ENCODE measurements around the gene TTF1.

TTF1 gene

GRCh38 chr9:132426639-132427414 is 20.2 kb upstream of the TTF1 start:
- DNase-seq (ENCODE audit: low read depth), result no peak
- TF ChIP-seq CTCF (IDR thresholded peaks at IDR 0.05; ENCODE audit: low read depth, low read length), result no peak
- no peak for TF ChIP-seq POLR2A (IDR thresholded peaks at IDR 0.05; ENCODE audit: extremely low read depth, insufficient read length)
- no peak for TF ChIP-seq MYC (IDR thresholded peaks at IDR 0.05; ENCODE audit: low read depth, low read length)

GRCh38 chr9:132425675-132426062 is 19.0 kb upstream of the TTF1 start:
- TF ChIP-seq POLR2A (IDR thresholded peaks at IDR 0.05; ENCODE audit: extremely low read depth, insufficient read length) (no peak), CTCF (IDR thresholded peaks at IDR 0.05; ENCODE audit: low read depth, low read length) (no peak), MAX (IDR thresholded peaks at IDR 0.05; ENCODE audit: low read depth, low read length) (no peak), MYC (IDR thresholded peaks at IDR 0.05; ENCODE audit: low read depth, low read length) (no peak)
- no peak for DNase-seq (ENCODE audit: low read depth)
- no peak overlapping the region for H3K4me3 ChIP-seq (ENCODE audit: low read depth, low read length)

More at GRCh38 chr9:132426639-132427414, 20.2 kb upstream of the TTF1 start:
- no peak overlapping the region for H3K4me3 ChIP-seq (ENCODE audit: low read depth, low read length)

- DNase-seq (ENCODE audit: low read depth), result no peak
- TF ChIP-seq CTCF (IDR thresholded peaks at IDR 0.05; ENCODE audit: low read depth, low read length) (no peak), POLR2A (IDR thresholded peaks at IDR 0.05; ENCODE audit: extremely low read depth, insufficient read length) (no peak), MAX (IDR thresholded peaks at IDR 0.05; ENCODE audit: low read depth, low read length) (no peak), MYC (IDR thresholded peaks at IDR 0.05; ENCODE audit: low read depth, low read length) (no peak)
- H3K4me3 ChIP-seq (ENCODE audit: low read depth, low read length), result no peak overlapping the region
Observed at GRCh38 chr9:132424857-132425674, 18.4 kb upstream of the TTF1 start.

- no peak overlapping the region for H3K4me3 ChIP-seq (ENCODE audit: low read depth, low read length)
- TF ChIP-seq POLR2A (IDR thresholded peaks at IDR 0.05; ENCODE audit: extremely low read depth, insufficient read length) (no peak), MAX (IDR thresholded peaks at IDR 0.05; ENCODE audit: low read depth, low read length) (no peak), CTCF (IDR thresholded peaks at IDR 0.05; ENCODE audit: low read depth, low read length) (no peak), MYC (IDR thresholded peaks at IDR 0.05; ENCODE audit: low read depth, low read length) (no peak)
- DNase-seq (ENCODE audit: low read depth), result no peak
Observed at GRCh38 chr9:132423503-132423902, 16.9 kb upstream of the TTF1 start.

- H3K4me3 ChIP-seq (ENCODE audit: low read depth, low read length), result no peak overlapping the region
- no peak for DNase-seq (ENCODE audit: low read depth)
Observed at GRCh38 chr9:132422574-132422973, 15.9 kb upstream of the TTF1 start.

More at GRCh38 chr9:132422574-132422973, 15.9 kb upstream of the TTF1 start:
- TF ChIP-seq MAX (IDR thresholded peaks at IDR 0.05; ENCODE audit: low read depth, low read length), result no peak
- no peak for TF ChIP-seq POLR2A (IDR thresholded peaks at IDR 0.05; ENCODE audit: extremely low read depth, insufficient read length)
- TF ChIP-seq CTCF (IDR thresholded peaks at IDR 0.05; ENCODE audit: low read depth, low read length), result no peak
- no peak for TF ChIP-seq MYC (IDR thresholded peaks at IDR 0.05; ENCODE audit: low read depth, low read length)
